Stimulated activated CD4-positive, alpha-beta T cell treated with anti-CD3 and anti-CD28 coated beads, Interleukin-4, amount 100 ng/mL, for 1 hour (primary cell): Measurements from ENCODE around the gene CACNA1A.
"Not testable (repeated sequence)": the region's sequence is repeated elsewhere in the genome, so short reads cannot be mapped to it uniquely, and the experiment has no call there.

ENCODE experiments used
- DNase-seq: peaks from one replicate; pipeline ENCODE4 v3.0.0-alpha.2; 2020

Gene CACNA1A

GRCh38 chr19:13506471-13506820 is at the start of gene CACNA1A:
Gene CACNA1A, minus strand, starts transcription at chr19:13506479. Its CDS starts 255 bp downstream, at chr19:13506224.
- DNase-seq: no peak

GRCh38 chr19:13554506-13555240 is 48.4 kb upstream of the CACNA1A start:
- DNase-seq: no peak

- DNase-seq: no peak
These were observed 47.7 kb upstream of the CACNA1A start for GRCh38 chr19:13553880-13554400.

GRCh38 chr19:13548131-13548530 is 41.9 kb upstream of the CACNA1A start:
- no peak for DNase-seq

- no peak for DNase-seq
These were observed 40.8 kb upstream of the CACNA1A start for GRCh38 chr19:13547102-13547501.

- DNase-seq: no peak
These were observed 38.1 kb upstream of the CACNA1A start for GRCh38 chr19:13544423-13544822.

GRCh38 chr19:13541554-13541953 is 35.3 kb upstream of the CACNA1A start:
- no peak for DNase-seq

- no peak for DNase-seq
These were observed 33.1 kb upstream of the CACNA1A start for GRCh38 chr19:13539332-13539731.

GRCh38 chr19:13538601-13539253 is 32.4 kb upstream of the CACNA1A start:
- no peak for DNase-seq

GRCh38 chr19:13537454-13537853 is 31.2 kb upstream of the CACNA1A start:
- DNase-seq: no peak

- no peak for DNase-seq
These were observed 24.4 kb upstream of the CACNA1A start for GRCh38 chr19:13530720-13531119.

GRCh38 chr19:13529721-13530120 is 23.4 kb upstream of the CACNA1A start:
- DNase-seq: not testable (repeated sequence)

GRCh38 chr19:13526552-13526951 is 20.3 kb upstream of the CACNA1A start:
- no peak for DNase-seq

GRCh38 chr19:13521066-13521465 is 14.8 kb upstream of the CACNA1A start:
- DNase-seq: no peak

- no peak for DNase-seq
These were observed 5.7 kb upstream of the CACNA1A start for GRCh38 chr19:13511947-13512346.

GRCh38 chr19:13507053-13507611 is 853 bp upstream of the CACNA1A start:
- DNase-seq: no peak

- DNase-seq: peak; percentile 17
These were observed 363 bp downstream of the CACNA1A start for GRCh38 chr19:13505761-13506470.

GRCh38 chr19:13505164-13505695 is 1.0 kb downstream of the CACNA1A start:
- no peak for DNase-seq

- no peak for DNase-seq
These were observed 2.6 kb downstream of the CACNA1A start for GRCh38 chr19:13503570-13504235.

- DNase-seq: no peak
These were observed 4.0 kb downstream of the CACNA1A start for GRCh38 chr19:13502231-13502630.

GRCh38 chr19:13499692-13500091 is 6.6 kb downstream of the CACNA1A start:
- no peak for DNase-seq

- DNase-seq: no peak
These were observed 12.6 kb downstream of the CACNA1A start for GRCh38 chr19:13493516-13494310.
